Ectodermal cell (in vitro differentiated cells): ENCODE results near the gene CUL2. TPM values are rescaled to one million over a fixed set of nuclear protein-coding genes. Genes with fewer than 3 reads are reported as not detected.

Experiments used
- H3K27ac ChIP-seq: 2 replicates; pipeline ENCODE4 v1.7.0; 2013; ENCODE audit warnings: mild to moderate bottlenecking, low read depth, low read length; ENCODE audit not compliant: insufficient read depth, poor library complexity, severe bottlenecking
- H3K27me3 ChIP-seq: 2 replicates; pipeline ENCODE4 v1.7.0; 2013; ENCODE audit warnings: mild to moderate bottlenecking, low read length; ENCODE audit not compliant: insufficient read depth, control insufficient read depth, poor library complexity, severe bottlenecking
- H3K36me3 ChIP-seq: one replicate; pipeline ENCODE4 v1.7.0; 2013; ENCODE audit warnings: low read length; ENCODE audit not compliant: control insufficient read depth, insufficient read depth
- H3K4me1 ChIP-seq: one replicate; pipeline ENCODE4 v1.7.0; 2013; ENCODE audit warnings: low read length; ENCODE audit not compliant: control insufficient read depth, insufficient read depth
- H3K4me3 ChIP-seq: 2 replicates; pipeline ENCODE4 v1.7.0; 2013; ENCODE audit warnings: low read depth, low read length, control low read depth; ENCODE audit not compliant: insufficient read depth
- H3K9me3 ChIP-seq: 2 replicates; pipeline ENCODE4 v1.7.0; 2013; ENCODE audit warnings: mild to moderate bottlenecking, low read length, moderate library complexity; ENCODE audit not compliant: control insufficient read depth
- WGBS, 2 experiments: methylation state at CpG; one replicate each; pipeline ENCODE4 v1.1.7; 2013; ENCODE audit warnings: missing lambda C conversion rate in 2 of 2; 5-methylcytosine and 5-hydroxymethylcytosine counted together
- polyA plus RNA-seq, 4 experiments: library from polyadenylated mRNA; stranded (reverse); fragments of 50-300 nt; gene quantifications; one replicate each; pipeline ENCODE4 v1.2.3, GENCODE V29; 2013

The CUL2 gene
- polyA plus RNA-seq (2013, experiment 1 of 4) = 47.8 TPM
- 48.5 TPM for polyA plus RNA-seq (2013, experiment 2 of 4)
- 41.2 TPM for polyA plus RNA-seq (2013, experiment 3 of 4)
- polyA plus RNA-seq (2013, experiment 4 of 4) = 40.7 TPM

- Histone ChIP-seq H3K27me3 (no peaks in the 10 kb centered on the region), H3K4me1 (no peaks in the 10 kb centered on the region), H3K27ac (peak within 1 kb of the TSS; percentile 74), H3K9me3 (no peaks in the 10 kb centered on the region), H3K36me3 (no peaks in the 10 kb centered on the region), H3K4me3 (peak within 1 kb of the TSS; percentile 90)
- WGBS, 2 experiments = 0% methylated on average over 59 of the region's 59 CpGs
These were observed at the start of gene CUL2 for GRCh38 chr10:35090162-35090954. CUL2 (minus strand) TSS chr10:35090341; CDS start chr10:35071317, 19,024 bp downstream.

DNA sequence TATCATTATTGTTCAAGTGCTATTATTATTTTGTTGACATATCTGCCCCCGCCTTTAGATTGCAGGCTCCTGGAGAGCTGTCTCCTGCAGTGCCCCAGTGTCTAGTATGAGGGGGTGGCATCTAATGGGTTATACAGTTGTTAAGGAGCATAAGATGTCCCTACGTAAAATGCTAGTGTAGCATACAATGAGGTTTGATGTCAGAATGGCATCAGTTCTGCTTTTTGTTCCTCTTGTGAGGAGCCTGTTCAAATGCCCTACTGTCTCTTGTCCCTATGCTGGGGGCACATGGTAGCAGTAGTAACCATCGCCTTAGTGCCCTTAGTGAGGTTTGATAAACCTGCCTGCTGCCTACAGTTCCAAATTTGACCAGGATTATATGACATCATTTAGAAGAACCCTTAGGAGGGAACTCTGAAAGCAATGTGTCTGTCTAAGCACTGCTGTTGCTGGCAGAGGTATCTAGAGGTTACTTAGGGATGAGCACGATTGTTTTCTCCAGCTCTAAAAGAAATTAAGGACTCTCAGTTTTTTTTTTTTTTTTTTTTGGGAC lies 46.2 kb upstream of the CUL2 start:
- Histone ChIP-seq H3K27me3 (no peaks in the 10 kb centered on the region), H3K36me3 (no peaks in the 10 kb centered on the region), H3K27ac (no peak overlapping the region), H3K4me1 (peaks cover 3% of the 10 kb centered on the region), H3K9me3 (no peaks in the 10 kb centered on the region), H3K4me3 (no peak overlapping the region)
- 95 to 96% methylated on average over 4 of the region's 4 CpGs for WGBS, 2 experiments

GRCh38 chr10:35135861-35136260 lies 45.7 kb upstream of the CUL2 start:
- no peak overlapping the region for H3K27ac ChIP-seq
- WGBS, 2 experiments = 87 to 89% methylated on average over 5 of the region's 5 CpGs
- no peak overlapping the region for H3K4me3 ChIP-seq
- no peaks in the 10 kb centered on the region for H3K27me3 ChIP-seq
- H3K9me3 ChIP-seq = no peaks in the 10 kb centered on the region
- peaks cover 3% of the 10 kb centered on the region for H3K4me1 ChIP-seq
- no peaks in the 10 kb centered on the region for H3K36me3 ChIP-seq

DNA sequence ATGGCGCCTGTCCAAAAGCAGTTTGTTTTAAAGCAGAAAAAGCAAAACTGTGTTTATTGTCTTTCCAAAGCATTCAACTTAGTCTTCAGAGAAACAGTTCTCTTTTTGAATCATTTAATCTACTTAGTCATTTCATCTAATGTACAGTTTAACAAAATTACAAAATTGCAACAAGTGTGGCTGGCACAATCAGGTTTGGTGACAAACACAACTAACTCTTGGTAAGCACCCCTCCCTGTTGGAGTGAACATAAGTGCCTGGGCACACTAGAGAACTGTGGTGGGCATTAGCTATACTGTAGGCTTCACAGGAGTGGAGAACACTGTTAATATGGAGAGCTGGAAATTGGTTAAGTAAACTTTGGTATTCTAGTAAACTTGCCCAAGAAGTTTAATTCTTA lies 43.4 kb upstream of the CUL2 start:
- H3K9me3 ChIP-seq = no peaks in the 10 kb centered on the region
- H3K4me3 ChIP-seq = no peak overlapping the region
- H3K27me3 ChIP-seq = no peaks in the 10 kb centered on the region
- 44 to 65% methylated on average over 1 of the region's 1 CpG for WGBS, 2 experiments
- no peak overlapping the region for H3K27ac ChIP-seq
- H3K4me1 ChIP-seq = peaks cover 3% of the 10 kb centered on the region
- no peaks in the 10 kb centered on the region for H3K36me3 ChIP-seq

DNA sequence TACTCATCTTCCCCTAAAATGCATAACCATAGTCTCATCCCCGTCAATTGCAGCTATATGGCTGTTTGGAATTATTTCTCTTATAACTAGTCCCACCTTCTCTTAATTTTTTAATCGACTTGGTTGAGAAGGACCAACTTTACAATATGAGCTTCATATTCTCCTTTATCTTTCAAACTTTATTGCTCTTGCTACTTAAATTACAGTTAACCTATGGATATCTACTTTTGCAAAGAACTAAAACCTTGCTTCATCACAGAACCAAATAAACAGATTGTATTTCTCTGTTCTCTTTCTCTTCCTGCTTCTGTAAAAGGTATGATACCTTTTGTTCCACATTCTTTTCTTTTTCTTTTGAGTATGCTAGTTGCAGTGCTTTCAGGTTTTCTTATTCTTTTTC lies 42.6 kb upstream of the CUL2 start:
- H3K27ac ChIP-seq = no peak overlapping the region
- peaks cover 3% of the 10 kb centered on the region for H3K4me1 ChIP-seq
- H3K4me3 ChIP-seq = no peak overlapping the region
- no peaks in the 10 kb centered on the region for H3K36me3 ChIP-seq
- H3K9me3 ChIP-seq = no peaks in the 10 kb centered on the region
- 99 to 100% methylated on average over 2 of the region's 2 CpGs for WGBS, 2 experiments
- no peaks in the 10 kb centered on the region for H3K27me3 ChIP-seq

- Histone ChIP-seq H3K4me3 (no peak overlapping the region), H3K9me3 (no peaks in the 10 kb centered on the region), H3K27me3 (no peaks in the 10 kb centered on the region), H3K36me3 (no peaks in the 10 kb centered on the region), H3K27ac (no peak overlapping the region), H3K4me1 (no peaks in the 10 kb centered on the region)
- 89 to 96% methylated on average over 3 of the region's 4 CpGs for WGBS, 2 experiments
These were observed 40.5 kb upstream of the CUL2 start for GRCh38 chr10:35130663-35131062.

- H3K27ac ChIP-seq = no peak overlapping the region
- H3K27me3 ChIP-seq = no peaks in the 10 kb centered on the region
- no peak overlapping the region for H3K4me3 ChIP-seq
- H3K9me3 ChIP-seq = no peaks in the 10 kb centered on the region
- WGBS, 2 experiments = 100% methylated on average over 1 of the region's 1 CpG
- H3K4me1 ChIP-seq = no peaks in the 10 kb centered on the region
- H3K36me3 ChIP-seq = no peaks in the 10 kb centered on the region
These were observed 39.1 kb upstream of the CUL2 start for GRCh38 chr10:35129185-35129674.

DNA sequence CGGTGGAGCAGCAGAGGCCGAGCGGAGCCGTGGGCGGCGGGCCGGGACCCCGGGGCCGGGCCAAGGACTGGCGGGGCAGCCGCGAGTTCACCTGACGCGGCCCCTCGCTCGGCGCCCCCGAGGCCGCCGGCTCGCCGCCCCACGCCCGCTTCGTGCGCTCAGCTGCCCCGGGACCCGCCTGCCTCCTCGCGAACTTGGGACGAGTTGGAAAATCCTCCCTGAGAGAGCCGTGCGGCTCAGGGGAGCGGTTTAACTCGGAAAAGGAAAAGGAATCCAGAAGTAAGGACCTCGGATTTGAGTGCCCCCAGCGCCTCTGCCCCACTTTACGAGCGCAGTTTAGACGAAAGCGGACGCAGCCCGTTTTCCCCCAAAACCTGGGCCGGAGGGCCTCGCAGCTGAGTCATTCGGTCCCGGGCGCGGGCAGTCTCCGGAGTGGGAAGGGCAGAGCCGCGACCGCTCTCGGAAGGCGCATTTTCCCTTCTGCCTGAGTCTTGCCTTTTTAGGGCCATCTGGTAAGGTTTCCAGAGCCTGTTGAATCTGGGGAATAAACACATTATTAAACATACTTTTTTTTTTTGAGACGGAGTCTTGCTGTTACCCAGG lies 37.2 kb upstream of the CUL2 start:
- Histone ChIP-seq H3K27ac (peak overlapping the region; percentile 98), H3K27me3 (no peaks in the 10 kb centered on the region), H3K4me1 (no peaks in the 10 kb centered on the region), H3K9me3 (no peaks in the 10 kb centered on the region), H3K4me3 (peak overlapping the region; percentile 82), H3K36me3 (no peaks in the 10 kb centered on the region)
- WGBS, 2 experiments = 0% methylated on average over 56 of the region's 56 CpGs

- H3K36me3 ChIP-seq = no peaks in the 10 kb centered on the region
- WGBS, 2 experiments = 1% methylated on average over 80 of the region's 80 CpGs
- H3K4me3 ChIP-seq = peak within 1 kb of the TSS; percentile 82
- no peaks in the 10 kb centered on the region for H3K27me3 ChIP-seq
- peak within 1 kb of the TSS; percentile 98 for H3K27ac ChIP-seq
- no peaks in the 10 kb centered on the region for H3K4me1 ChIP-seq
- no peaks in the 10 kb centered on the region for H3K9me3 ChIP-seq
These were observed 36.6 kb upstream of the CUL2 start, which contains the start of gene CREM for GRCh38 chr10:35126530-35127288. CREM (plus strand) TSS chr10:35126846; CDS start chr10:35137836, 10,990 bp downstream.
